ENCODE measurements around the gene SYNM. TPM values are rescaled to one million over a fixed set of nuclear protein-coding genes. Genes with fewer than 3 reads are reported as not detected.
A peak's percentile ranks its signal among the peaks of the same experiment; 100 is the strongest.

SYNM gene
- total RNA-seq, 2 experiments from 2014 or later, result 0.11 TPM

- intact Hi-C loops (cut with DNase I, micrococcal nuclease), result loop anchor here (1.0 to 10.0 kb wide), 7 partner anchors 297 to 761 kb away; no protein-coding TSS in a partner anchor
- H3K4me3 ChIP-seq (ENCODE audit: low read length), result peak overlapping the region; percentile 46
- H3K36me3 Mint-ChIP-seq (ENCODE audit: low read depth), result no peaks in the 10 kb centered on the region
- H3K27me3 Mint-ChIP-seq, result peaks cover 9% of the 10 kb centered on the region
- H3K27me3 ChIP-seq (ENCODE audit: control insufficient read depth in 1 of 2, insufficient read depth in 2 of 2, low read length in 2 of 2), result no peaks in the 10 kb centered on the region
- peaks cover 6% of the 10 kb centered on the region for H3K4me1 Mint-ChIP-seq (ENCODE audit: low read depth)
- H3K9me3 ChIP-seq (ENCODE audit: control insufficient read depth in 1 of 2, insufficient read depth in 1 of 2, low read length in 2 of 2), result no peaks in the 10 kb centered on the region
- no peak overlapping the region for H3K4me3 Mint-ChIP-seq
- ATAC-seq (ENCODE audit: poor library complexity) (no peak), DNase-seq (peak in 1 of 14 experiments; percentile 6)
- H3K4me1 ChIP-seq (ENCODE audit: insufficient read depth, low read length), result peaks cover 4% of the 10 kb centered on the region
- ChIA-PET CTCF (interaction anchor here (0.7 to 2.0 kb wide), 7 partner anchors 8 to 297 kb away, joined by 3 to 24 read pairs (median 5); no protein-coding TSS in a partner anchor), POLR2A (interaction anchor here (1.3 kb wide), 1 partner anchor 14 kb away, joined by 4 read pairs; no protein-coding TSS in a partner anchor)
- H3K36me3 ChIP-seq (ENCODE audit: insufficient read depth, low read length), result no peaks in the 10 kb centered on the region
- no peak overlapping the region for H3K27ac Mint-ChIP-seq
- no peaks in the 10 kb centered on the region for H3K9me3 Mint-ChIP-seq
- no peak for TF ChIP-seq CTCF (IDR thresholded peaks at IDR 0.05)
- no peak overlapping the region for H3K27ac ChIP-seq (ENCODE audit: low read depth in 1 of 2, low read length in 2 of 2)
These were observed 28.8 kb upstream of the SYNM start for GRCh38 chr15:99076109-99076508.

GRCh38 chr15:99076555-99077308 lies 28.1 kb upstream of the SYNM start:
- ATAC-seq (ENCODE audit: poor library complexity), result peak; percentile 76
- H3K9me3 ChIP-seq (ENCODE audit: control insufficient read depth in 1 of 2, insufficient read depth in 1 of 2, low read length in 2 of 2), result no peaks in the 10 kb centered on the region
- peak; percentile 87 for TF ChIP-seq CTCF (IDR thresholded peaks at IDR 0.05)
- H3K27me3 ChIP-seq (ENCODE audit: control insufficient read depth in 1 of 2, insufficient read depth in 2 of 2, low read length in 2 of 2), result no peaks in the 10 kb centered on the region
- Mint-ChIP-seq H3K36me3 (ENCODE audit: low read depth) (no peaks in the 10 kb centered on the region), H3K4me3 (peak overlapping the region; percentile 82), H3K9me3 (no peaks in the 10 kb centered on the region), H3K27ac (no peak overlapping the region), H3K27me3 (peaks cover 10% of the 10 kb centered on the region), H3K4me1 (ENCODE audit: low read depth) (peaks cover 6% of the 10 kb centered on the region)
- DNase-seq, result peak in 11 of 14 experiments; percentile 6 to 77 (median 19)
- POLR2A ChIA-PET, result interaction anchor here (1.3 kb wide), 1 partner anchor 15 kb away, joined by 4 read pairs; no protein-coding TSS in a partner anchor
- intact Hi-C loops (cut with DNase I, micrococcal nuclease), result loop anchor here (1.0 to 10.0 kb wide), 7 partner anchors 298 to 762 kb away; no protein-coding TSS in a partner anchor
- H3K27ac ChIP-seq (ENCODE audit: low read depth in 1 of 2, low read length in 2 of 2), result no peak overlapping the region
- H3K4me1 ChIP-seq (ENCODE audit: insufficient read depth, low read length), result peaks cover 4% of the 10 kb centered on the region
- no peaks in the 10 kb centered on the region for H3K36me3 ChIP-seq (ENCODE audit: insufficient read depth, low read length)
- CTCF ChIA-PET, result interaction anchor here (0.6 to 2.0 kb wide), 10 partner anchors 9 to 297 kb away, joined by 3 to 24 read pairs (median 4); no protein-coding TSS in a partner anchor
- peak overlapping the region; percentile 46 for H3K4me3 ChIP-seq (ENCODE audit: low read length)

- Mint-ChIP-seq H3K27me3 (peaks cover 10% of the 10 kb centered on the region), H3K4me3 (no peak overlapping the region), H3K9me3 (no peaks in the 10 kb centered on the region), H3K27ac (no peak overlapping the region), H3K4me1 (ENCODE audit: low read depth) (no peaks in the 10 kb centered on the region), H3K36me3 (ENCODE audit: low read depth) (no peaks in the 10 kb centered on the region)
- ATAC-seq (ENCODE audit: poor library complexity) (no peak), DNase-seq (no peak)
- CTCF ChIA-PET, result no interaction called here
- Histone ChIP-seq H3K4me1 (ENCODE audit: insufficient read depth, low read length) (no peaks in the 10 kb centered on the region), H3K9me3 (ENCODE audit: control insufficient read depth in 1 of 2, insufficient read depth in 1 of 2, low read length in 2 of 2) (peaks cover 0 to 5% of the 10 kb centered on the region in 2 experiments), H3K27me3 (ENCODE audit: control insufficient read depth in 1 of 2, insufficient read depth in 2 of 2, low read length in 2 of 2) (no peaks in the 10 kb centered on the region), H3K36me3 (ENCODE audit: insufficient read depth, low read length) (no peaks in the 10 kb centered on the region), H3K27ac (ENCODE audit: low read depth in 1 of 2, low read length in 2 of 2) (no peak overlapping the region), H3K4me3 (ENCODE audit: low read length) (no peak overlapping the region)
- no peak for TF ChIP-seq CTCF (IDR thresholded peaks at IDR 0.05)
- POLR2A ChIA-PET, result no interaction called here
- intact Hi-C loops (cut with DNase I, micrococcal nuclease), result no loop called here
These were observed 22.1 kb upstream of the SYNM start for GRCh38 chr15:99082798-99083197.
